Mucosa of stomach (tissue), 1 donor: ENCODE data around the gene HOXA13.

ENCODE experiments used
- H3K27me3 ChIP-seq: one replicate; pipeline ENCODE4 v1.7.0; 2013; ENCODE audit warnings: mild to moderate bottlenecking, low read length; ENCODE audit not compliant: control insufficient read depth, insufficient read depth
- H3K36me3 ChIP-seq: one replicate; pipeline ENCODE4 v1.7.0; 2013; ENCODE audit warnings: low read length; ENCODE audit not compliant: control insufficient read depth, insufficient read depth
- H3K4me1 ChIP-seq: one replicate; pipeline ENCODE4 v1.7.0; 2013; ENCODE audit warnings: mild to moderate bottlenecking, low read length; ENCODE audit not compliant: control insufficient read depth, insufficient read depth
- H3K4me3 ChIP-seq: one replicate; pipeline ENCODE4 v1.7.0; 2013; ENCODE audit warnings: low read length
- H3K9ac ChIP-seq: one replicate; pipeline ENCODE4 v1.7.0; 2013; ENCODE audit warnings: mild to moderate bottlenecking, low read length, moderate library complexity
- H3K9me3 ChIP-seq: one replicate; pipeline ENCODE4 v1.7.0; 2013; ENCODE audit warnings: mild to moderate bottlenecking, low read length, moderate library complexity; ENCODE audit not compliant: control insufficient read depth
- donor health status: Pancreatic carcinoma.

The HOXA13 gene

DNA sequence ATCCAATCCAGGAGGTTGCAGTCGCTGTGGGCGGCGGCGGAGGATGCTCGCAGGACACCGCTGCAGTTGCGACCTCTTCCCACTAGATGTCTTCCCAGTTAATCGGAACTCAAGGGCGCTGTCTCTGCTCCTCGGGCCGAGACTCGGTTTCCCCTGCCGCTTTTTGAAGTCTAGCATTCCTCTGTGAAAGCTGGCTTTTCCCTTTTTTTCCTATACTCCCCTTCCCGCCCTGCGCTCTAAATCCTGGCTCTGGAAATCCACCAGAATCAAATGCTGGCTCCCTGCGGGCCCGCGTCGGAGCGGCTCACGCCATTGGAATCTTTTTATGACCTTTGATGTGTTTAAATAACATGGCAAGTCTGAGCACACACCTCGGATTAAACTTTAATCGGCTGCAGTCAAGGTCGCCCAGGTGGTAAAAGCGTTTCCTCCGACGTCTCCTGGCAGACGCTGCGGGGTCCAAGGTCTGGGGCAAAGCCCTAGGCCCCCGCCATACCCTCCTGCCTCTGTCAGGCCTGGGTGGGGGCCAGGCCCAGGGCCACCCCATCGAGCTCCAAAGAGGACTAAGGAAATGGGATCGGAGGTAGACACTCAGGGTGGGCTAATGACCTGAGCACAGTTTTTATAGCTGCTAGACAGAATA lies 10.7 kb upstream of the HOXA13 start:
- Histone ChIP-seq H3K36me3 (no peaks in the 10 kb centered on the region), H3K9me3 (no peaks in the 10 kb centered on the region), H3K27me3 (peaks cover 99% of the 10 kb centered on the region), H3K4me1 (peaks cover 20% of the 10 kb centered on the region), H3K9ac (no peak overlapping the region), H3K4me3 (no peak overlapping the region)

DNA sequence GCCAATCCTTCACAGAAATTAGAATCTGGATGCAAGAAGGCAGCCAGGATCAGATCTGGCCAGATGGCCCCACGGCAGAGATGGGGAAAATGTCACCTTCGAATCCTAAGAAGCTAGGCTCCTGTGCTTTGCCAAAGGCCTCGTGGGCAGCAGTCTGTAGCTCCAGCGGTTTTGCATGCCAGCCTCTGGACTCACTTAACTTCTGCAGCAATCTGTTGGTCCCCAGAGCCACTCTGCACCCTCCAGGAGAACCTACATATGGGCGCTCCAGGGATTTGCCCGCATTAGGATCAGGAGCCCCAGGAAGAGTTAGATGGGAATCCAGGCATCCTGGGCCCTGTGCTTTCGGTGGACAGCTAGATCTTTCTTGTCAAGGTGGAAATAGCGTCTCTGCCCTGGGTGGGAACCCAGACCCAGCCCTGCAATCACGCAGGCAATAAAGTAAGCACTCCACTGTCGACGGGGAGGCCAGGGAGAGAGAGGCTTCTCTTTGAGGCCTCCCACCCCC lies 10.1 kb upstream of the HOXA13 start:
- H3K27me3 ChIP-seq: peaks cover 100% of the 10 kb centered on the region
- H3K9me3 ChIP-seq: no peaks in the 10 kb centered on the region
- H3K36me3 ChIP-seq: no peaks in the 10 kb centered on the region
- peaks cover 26% of the 10 kb centered on the region for H3K4me1 ChIP-seq
- no peak overlapping the region for H3K4me3 ChIP-seq
- no peak overlapping the region for H3K9ac ChIP-seq

DNA sequence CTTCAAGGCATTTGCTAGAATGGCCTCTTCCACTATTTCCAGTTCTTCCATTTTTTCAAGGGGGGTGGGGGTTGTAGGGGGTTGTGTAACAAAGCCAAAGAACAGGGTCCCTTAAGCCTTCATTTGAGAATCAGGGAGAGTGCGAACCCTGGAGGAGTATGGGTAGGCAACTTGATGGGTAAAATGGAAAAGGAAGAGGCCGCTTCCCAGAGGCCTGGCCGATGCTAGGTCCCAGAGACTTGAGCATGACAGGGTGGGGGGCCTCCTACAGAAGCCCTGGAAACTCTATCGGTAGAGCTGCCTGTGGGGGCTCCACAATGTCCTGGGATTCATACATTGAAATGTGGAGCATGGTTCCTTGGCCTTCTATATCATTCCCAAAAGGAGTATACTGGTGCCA lies 9.1 kb upstream of the HOXA13 start:
- Histone ChIP-seq H3K9ac (no peak overlapping the region), H3K27me3 (peaks cover 100% of the 10 kb centered on the region), H3K36me3 (no peaks in the 10 kb centered on the region)

DNA sequence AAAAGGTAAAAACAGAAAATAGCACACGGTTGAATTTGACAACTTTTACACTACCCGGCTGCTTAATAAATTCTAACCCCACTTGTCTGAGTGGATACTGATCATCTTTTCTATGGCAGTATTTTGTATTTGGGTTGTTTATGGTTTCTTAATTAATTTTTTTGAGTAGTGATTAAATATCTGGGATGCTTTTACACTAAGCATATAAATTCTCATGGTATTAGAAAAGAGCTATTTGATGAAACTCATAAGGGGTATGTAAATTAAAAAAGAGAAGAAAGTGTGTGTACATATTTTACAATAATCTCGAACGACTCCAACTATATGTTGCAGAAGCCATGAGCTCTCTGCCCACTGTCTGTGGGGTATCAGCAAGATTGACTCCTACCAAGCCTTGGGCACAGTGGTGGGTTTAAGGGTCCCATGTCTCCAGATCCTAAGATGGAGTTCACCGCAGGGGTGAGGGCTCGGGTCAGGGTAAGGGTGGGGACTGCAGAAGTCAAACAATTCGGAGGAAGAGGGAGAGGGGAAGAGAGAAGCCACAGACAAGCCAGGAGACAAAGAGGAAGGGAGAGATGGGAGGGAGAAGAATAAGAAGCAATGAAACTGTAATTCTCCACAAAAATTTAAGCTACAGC lies 7.6 kb upstream of the HOXA13 start:
- no peaks in the 10 kb centered on the region for H3K9me3 ChIP-seq
- peaks cover 100% of the 10 kb centered on the region for H3K27me3 ChIP-seq
- H3K4me3 ChIP-seq: no peak overlapping the region
- no peak overlapping the region for H3K9ac ChIP-seq
- H3K4me1 ChIP-seq: peaks cover 21% of the 10 kb centered on the region
- no peaks in the 10 kb centered on the region for H3K36me3 ChIP-seq

More for the DNA sequence above, 9.1 kb upstream of the HOXA13 start:
- no peaks in the 10 kb centered on the region for H3K9me3 ChIP-seq
- no peak overlapping the region for H3K4me3 ChIP-seq
- peaks cover 31% of the 10 kb centered on the region for H3K4me1 ChIP-seq

DNA sequence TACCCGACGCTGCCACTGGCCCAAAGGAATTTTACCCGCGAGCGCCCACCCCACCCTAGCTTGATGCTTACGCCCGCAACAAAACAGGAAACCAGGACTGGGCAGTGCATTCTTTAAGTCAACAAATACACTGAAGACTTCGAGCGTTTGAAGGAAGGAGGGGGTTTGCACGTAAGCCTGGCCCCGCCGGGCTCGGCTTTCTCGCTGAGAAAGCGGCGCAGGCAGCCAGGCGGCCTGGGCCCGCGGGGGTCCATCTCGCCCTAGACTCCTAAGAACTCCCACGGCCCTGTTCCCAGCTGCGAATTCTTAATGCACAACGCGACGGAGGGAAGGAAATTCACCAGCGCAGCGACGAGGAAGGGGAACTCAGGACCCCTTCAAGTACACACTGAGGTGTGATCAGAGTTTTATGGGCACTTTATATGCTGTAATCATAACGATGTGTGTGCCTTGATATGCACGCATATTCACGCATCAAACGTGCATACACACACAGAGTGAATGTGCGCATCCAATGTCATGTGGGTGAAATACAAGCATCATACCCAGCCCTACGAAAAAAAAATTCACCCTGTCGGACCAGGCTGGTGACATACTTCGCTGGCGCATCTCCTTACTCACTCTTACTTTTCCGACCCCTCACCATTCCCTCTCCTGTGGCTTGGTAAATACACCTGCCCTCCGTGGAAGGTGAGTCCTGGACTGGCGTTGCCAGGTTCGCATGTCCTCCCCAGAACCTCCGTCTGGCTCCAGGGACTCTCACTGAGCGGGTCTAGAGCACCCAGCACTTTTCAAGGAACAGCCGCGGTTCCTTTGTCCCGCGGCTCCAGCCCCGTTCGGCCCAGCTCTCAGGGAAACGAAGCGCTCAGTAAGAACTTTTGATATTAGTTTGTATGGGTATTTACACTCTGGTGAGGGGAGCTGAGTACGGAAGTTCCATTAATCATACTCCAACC lies 5.7 kb upstream of the HOXA13 start:
- no peak overlapping the region for H3K9ac ChIP-seq
- H3K4me1 ChIP-seq: peaks cover 32% of the 10 kb centered on the region
- peaks cover 100% of the 10 kb centered on the region for H3K27me3 ChIP-seq
- H3K9me3 ChIP-seq: no peaks in the 10 kb centered on the region
- no peak overlapping the region for H3K4me3 ChIP-seq
- H3K36me3 ChIP-seq: no peaks in the 10 kb centered on the region

DNA sequence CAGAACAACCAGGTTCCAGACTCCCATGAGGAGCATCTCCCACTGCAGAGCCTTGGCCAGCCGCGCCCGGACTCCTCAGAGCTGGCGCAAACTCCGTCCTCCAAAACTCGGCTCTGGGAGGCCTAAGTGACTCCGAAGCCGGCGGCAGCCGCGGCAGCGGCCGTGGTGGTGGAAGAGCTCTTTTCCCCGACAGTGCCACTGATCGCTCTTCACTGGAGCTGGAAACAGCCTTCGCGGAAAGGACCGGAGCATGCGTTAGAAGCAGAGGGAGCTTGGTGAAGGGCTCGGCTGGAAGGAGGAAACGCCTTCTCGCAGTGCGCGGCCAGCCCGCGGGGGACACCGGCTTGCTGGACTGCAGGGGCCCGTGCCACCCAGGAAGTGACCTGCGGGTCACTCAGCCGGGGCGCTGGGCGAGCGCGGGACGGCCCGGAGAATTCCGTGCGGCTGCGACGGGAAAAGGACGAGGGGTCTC lies 5.0 kb upstream of the HOXA13 start:
- no peak overlapping the region for H3K4me3 ChIP-seq
- no peaks in the 10 kb centered on the region for H3K36me3 ChIP-seq
- no peak overlapping the region for H3K9ac ChIP-seq
- H3K4me1 ChIP-seq: peaks cover 33% of the 10 kb centered on the region
- H3K9me3 ChIP-seq: no peaks in the 10 kb centered on the region
- peaks cover 100% of the 10 kb centered on the region for H3K27me3 ChIP-seq

DNA sequence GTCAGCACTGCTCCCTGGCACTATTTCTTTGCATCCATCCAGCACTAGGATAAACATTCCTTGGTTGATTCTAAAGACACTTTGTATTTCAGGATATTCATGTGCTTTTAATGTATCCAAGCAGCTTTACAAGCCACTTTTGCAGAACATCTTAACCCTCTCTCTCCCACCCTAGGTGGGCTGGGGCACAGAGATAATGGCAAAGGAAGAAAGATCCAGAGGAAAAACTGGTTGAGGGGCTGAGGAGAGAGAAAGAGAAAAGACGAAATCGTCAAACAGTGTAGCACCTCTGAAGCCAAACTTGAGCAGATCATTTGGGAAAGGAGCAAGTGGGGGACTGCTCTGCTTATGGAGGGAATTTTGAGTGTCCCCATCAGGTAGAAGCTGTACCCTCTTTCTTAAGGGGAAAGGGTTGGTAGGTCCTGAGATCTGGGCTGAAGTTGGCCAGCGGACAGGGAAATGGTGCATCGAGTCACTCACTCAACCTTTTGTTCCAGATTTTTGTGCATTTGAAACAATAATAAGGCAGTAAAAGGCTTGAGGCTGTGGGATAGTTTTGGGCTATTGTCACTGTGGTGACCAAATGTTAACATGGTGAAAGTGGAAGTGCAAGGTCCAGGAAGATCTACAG lies 4.2 kb upstream of the HOXA13 start:
- Histone ChIP-seq H3K9me3 (no peaks in the 10 kb centered on the region), H3K9ac (no peak overlapping the region), H3K4me3 (no peak overlapping the region), H3K36me3 (no peaks in the 10 kb centered on the region), H3K4me1 (peaks cover 36% of the 10 kb centered on the region), H3K27me3 (peaks cover 97% of the 10 kb centered on the region)

DNA sequence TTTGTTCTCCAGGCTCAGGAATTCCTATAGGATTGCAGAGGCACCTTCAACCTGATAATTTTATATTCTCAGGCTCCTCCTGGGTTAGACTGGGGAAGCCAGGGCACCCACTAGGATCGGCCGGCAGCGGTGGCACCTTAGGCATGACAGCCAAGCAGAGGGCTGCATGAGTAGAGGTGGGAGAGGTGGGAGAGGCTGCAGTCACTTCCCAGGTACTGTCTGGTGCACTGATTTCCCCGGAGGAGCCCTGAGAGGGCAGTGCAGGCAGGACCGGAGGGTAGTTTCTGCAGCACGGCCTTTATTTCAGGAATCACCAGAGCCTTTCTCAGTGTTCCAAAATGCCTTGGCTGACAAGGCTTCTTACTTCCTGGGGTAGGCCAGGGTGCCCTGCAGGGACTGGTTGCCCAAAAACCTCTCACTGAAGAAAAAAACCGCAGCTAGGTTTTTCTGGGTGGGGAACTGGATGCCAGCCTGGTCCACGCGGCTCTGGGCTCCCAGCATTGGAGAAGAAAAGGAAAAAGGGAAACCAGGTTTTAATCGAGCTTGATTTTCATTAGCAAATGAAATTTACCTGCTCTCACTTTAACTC lies 3.6 kb upstream of the HOXA13 start:
- Histone ChIP-seq H3K9me3 (no peaks in the 10 kb centered on the region), H3K9ac (no peak overlapping the region), H3K4me1 (peaks cover 42% of the 10 kb centered on the region), H3K27me3 (peaks cover 97% of the 10 kb centered on the region), H3K4me3 (no peak overlapping the region), H3K36me3 (no peaks in the 10 kb centered on the region)

DNA sequence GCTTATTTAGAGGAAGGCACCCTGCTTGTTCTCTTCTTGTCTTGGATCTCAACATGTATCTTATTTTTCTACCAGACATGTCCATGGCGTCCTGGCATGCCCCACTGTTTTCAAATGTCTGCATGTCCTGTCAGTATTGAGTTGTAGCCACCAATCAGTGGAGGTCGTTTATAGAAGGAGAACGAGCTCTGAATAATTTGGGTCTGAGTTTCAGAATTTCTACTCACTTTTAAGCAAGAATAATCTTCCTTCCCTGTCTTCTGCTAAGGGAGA lies 2.9 kb upstream of the HOXA13 start:
- no peaks in the 10 kb centered on the region for H3K36me3 ChIP-seq
- no peak overlapping the region for H3K9ac ChIP-seq
- peaks cover 97% of the 10 kb centered on the region for H3K27me3 ChIP-seq
- no peak overlapping the region for H3K4me3 ChIP-seq
- no peaks in the 10 kb centered on the region for H3K9me3 ChIP-seq
- H3K4me1 ChIP-seq: peaks cover 47% of the 10 kb centered on the region

DNA sequence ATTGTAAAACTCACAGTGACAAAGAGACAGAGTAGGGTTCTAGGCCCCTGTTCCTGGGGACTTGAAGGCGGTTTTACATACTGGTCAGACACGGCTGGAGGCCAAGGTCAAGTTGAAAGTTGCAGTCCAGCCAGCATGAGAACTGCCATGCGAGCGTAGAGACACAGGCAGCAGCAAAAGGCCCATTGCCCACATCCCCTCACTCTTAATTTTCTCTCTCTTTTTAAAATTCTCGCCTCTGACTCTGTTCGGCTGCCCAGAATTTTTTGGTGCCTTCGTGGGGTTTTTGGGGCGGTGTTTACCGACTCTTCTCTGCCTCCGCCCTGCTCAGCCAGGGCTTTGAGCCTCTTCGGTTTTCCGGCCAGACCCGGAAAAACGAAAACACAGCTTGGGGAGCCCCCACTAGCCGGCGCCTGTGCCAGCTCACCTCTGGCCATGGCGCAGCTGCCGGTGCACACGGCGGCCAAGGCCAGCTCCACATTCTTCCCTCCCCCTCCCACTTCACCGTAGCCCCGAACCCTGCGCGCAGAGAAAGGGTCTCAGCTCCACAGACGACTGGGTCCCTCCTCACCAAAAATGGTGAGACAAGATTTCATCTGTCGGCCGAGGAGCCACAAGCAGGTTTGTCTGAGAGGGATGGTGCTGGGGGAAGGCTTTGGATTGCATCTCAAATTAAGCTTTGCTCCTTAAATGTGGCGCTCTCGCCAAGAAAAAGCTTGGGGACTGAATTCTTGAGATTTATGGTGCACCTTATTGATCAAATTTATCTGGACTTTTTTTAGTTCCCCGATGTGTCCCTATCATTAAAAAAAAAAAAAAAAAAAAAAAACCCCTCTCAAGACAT lies 2.3 kb upstream of the HOXA13 start:
- no peaks in the 10 kb centered on the region for H3K9me3 ChIP-seq
- H3K36me3 ChIP-seq: no peaks in the 10 kb centered on the region
- peaks cover 47% of the 10 kb centered on the region for H3K4me1 ChIP-seq
- no peak overlapping the region for H3K9ac ChIP-seq
- no peak overlapping the region for H3K4me3 ChIP-seq
- peaks cover 97% of the 10 kb centered on the region for H3K27me3 ChIP-seq

DNA sequence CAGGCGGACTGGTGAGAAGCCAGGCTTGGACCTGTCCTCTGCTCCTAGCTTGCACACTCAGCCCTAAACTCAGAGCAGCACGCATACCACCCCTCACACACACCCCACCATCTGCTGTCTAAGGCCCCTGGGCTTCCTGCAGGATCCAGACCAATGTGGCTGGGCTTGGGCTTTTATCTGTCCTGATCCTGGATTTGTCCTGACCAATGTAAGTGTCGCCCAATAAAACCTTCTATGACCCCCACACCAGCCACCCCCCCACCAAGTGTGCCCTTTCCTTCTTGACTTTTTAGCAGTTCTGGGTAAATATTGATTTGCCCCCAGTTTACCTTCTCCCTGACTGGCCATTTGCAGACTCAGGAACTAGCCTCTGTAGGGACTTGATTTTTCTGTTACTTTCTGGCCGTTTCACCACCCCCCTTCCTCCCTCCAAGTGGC lies 1.7 kb upstream of the HOXA13 start:
- peaks cover 47% of the 10 kb centered on the region for H3K4me1 ChIP-seq
- no peak overlapping the region for H3K9ac ChIP-seq
- peak overlapping the region; percentile 14 for H3K4me3 ChIP-seq
- H3K36me3 ChIP-seq: no peaks in the 10 kb centered on the region
- H3K9me3 ChIP-seq: no peaks in the 10 kb centered on the region
- H3K27me3 ChIP-seq: peaks cover 97% of the 10 kb centered on the region
